HG02870 (cell line): Measurements from ENCODE around the gene KIF3A.
A peak's percentile ranks its signal among the peaks of the same experiment; 100 is the strongest.

Experiments
- ATAC-seq: cut with Tn5 transposase; IDR thresholded peaks from one replicate; pipeline ENCODE4 v1.9.1; 2021; ENCODE audit warnings: mild to moderate bottlenecking, moderate library complexity; ENCODE audit not compliant: unreplicated experiment

Gene KIF3A

DNA sequence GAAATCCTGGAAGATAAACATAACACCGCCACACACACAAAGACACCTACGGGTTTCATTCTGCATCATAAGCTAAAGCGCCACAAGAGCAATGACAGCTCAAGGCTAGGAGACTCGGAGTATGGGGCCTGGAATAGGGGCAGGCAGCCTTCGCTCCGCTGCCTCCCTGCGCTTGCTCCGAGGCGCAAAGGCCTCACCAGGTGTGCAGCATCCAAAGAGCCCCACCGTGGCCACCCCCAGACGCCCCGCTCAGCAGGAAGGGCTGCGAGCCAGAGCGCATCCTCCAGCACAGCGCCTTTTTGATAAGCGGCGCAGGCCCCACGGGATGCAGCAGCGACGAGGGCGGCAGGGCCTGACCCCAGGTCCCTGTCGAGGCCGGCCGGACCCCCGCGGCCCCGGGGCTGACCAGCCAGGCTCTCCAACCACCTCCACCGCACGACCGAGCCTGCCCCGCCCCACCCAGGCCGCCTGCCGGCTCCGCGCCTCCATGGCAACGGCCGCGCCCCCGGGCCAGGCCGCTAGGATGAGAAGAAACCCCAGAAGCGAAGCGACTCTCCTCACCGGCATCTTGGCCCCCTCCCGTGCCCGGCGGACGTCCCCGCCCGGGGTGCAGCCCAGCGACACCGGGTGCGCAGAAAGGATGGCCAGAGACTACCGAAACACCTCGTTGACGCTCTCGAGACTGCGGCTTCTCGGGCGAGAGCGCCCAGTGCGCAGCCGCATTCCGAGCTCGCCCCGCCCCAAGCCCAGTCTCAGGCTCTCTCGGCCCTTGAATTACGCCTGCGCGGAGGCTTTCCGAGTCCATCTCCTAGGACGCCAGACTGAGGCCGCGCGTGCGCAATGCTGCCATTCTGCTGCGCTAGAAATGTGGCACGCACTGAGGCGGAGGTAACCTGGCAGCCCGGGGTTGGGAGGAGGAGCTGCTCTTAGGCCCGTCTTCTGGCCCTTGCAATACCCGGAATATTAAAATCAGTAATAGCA, at the start of gene KIF3A:
KIF3A (minus strand) TSS at position 694 of the 981 bp plus-strand sequence; CDS start at position 567, 127 bp downstream.
- peak; percentile 81 for ATAC-seq

DNA sequence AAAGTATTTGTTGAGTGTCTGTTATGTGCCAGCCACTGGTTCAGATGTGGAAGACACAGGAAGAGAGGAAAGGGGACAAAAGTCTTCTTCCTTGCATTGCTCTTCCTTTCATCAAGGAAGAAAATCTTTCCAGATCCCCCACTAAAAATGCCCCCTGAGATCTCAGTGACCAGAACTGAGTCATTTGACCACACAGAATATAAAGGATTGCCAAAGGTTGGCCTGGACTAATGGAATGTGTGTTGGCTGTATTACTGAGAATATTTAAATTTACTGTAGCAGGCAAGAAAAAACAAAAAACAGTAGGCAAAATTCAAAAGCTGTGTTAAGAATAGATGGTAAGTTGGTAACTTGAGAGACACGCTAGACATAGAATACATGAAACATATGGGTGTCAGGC, 49.7 kb upstream of the KIF3A start:
- ATAC-seq: no peak

DNA sequence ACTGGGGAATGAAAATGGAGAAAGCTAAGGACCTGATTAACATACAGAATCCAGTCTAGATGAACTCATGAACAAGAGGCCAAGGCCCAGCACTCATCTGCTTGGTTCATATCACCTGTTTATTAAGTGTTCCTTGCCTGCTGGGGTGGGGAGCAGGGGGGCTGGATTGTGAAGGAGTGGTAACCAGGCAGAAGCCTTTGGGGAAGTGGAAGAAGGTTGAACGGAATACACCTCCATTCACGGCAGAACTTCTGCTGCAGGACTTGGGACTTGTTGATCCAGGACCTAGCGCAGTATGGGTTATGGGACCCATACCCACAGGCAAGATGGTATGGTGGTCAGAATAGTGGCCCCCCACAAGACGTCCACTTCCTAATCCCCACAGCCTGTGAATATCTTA, 48.5 kb upstream of the KIF3A start:
- no peak for ATAC-seq

DNA sequence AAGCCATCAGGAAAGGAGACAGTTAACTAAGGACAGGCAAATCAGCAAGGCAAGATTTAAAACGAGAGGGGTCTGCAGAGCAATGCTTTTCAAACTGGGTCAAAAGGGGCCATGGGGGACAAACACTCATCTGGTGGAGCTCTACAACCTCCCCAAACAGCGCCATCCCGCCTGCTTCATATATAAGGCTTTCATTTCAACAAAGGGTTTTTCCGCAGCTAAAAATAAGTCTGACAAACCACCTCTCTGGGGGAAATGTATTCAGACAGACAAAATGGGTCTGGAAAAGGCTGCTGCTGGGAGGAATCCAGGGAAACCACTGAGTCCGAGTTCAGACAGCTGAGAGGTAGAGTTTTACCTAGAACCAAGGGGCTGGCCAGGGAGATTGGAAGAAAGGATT, 48.0 kb upstream of the KIF3A start:
- ATAC-seq: no peak

DNA sequence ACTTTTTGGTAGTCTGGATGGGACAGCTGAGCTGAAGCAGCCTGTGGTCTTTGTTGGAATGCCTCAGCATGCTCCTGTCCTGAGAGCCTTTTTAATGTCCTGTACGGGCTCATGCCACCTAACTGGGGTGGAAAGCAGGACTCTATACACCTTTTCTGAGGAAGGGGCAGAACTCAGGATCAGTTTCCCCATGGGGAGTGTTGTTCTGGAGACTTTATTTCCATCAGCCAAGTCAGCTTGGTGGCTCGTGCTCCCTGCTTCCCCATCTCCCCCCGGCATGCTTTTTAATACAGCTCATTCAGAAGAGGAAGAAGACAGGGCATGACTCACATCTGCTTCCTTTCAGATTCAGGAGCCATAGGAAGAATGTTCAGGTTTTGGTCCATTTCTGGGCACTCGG, 44.8 kb upstream of the KIF3A start:
- no peak for ATAC-seq

DNA sequence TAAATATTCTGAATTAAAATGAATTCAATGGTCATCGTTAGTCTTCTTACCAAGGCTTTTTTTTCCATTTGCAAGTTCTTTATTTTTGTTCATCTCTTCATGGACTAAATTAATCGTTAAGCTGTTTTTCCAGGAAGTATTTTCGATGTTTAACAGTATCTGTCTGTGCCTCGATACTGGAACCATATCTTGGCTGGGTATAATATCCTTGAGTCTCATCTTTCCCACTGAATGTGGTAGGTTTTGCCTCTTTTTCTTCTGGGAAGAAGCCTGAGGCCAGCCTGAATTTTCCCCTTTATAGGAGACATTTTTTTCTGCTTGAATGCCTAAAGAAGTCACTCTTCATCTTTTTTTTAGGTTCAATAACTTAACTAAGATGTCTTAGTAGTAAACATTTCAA, 43.7 kb upstream of the KIF3A start:
- no peak for ATAC-seq

DNA sequence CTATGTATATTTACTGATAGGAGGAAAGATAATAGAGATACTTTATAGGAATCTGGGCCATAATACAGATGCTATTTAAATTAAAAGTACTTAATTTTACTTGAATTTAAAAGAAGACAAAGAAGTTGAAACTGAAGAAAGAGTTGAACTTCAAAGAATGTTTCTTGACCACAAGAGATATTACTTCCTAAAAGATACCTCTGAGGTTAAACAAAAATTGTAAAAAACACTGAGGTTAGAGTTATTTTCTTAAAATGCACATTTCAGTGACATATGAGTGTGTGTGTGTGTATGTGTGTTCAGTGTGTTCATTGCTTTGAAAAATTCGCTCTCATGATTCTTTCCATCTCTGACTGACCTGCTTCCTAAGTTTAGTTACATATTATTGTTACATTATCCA, 43.2 kb upstream of the KIF3A start:
- ATAC-seq: no peak

DNA sequence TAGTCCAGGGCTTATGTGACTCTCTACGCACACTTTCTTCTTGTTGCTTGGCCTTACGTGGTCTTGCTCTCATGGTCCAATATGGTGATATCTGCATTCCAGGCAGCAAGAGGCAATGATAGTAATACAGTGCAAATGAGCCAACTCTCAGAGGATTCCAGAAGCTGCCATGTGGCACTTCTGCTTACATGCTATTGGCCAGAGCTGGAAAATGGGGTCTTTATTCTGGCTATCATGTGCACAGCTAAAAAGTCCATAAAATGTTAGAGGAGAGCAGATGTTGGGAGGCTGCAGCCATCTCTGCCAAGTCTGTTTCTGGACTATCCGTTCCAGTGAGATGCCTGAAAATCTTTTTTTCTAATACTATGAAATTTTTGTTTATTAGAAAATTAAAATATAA, 42.6 kb upstream of the KIF3A start:
- ATAC-seq: no peak

DNA sequence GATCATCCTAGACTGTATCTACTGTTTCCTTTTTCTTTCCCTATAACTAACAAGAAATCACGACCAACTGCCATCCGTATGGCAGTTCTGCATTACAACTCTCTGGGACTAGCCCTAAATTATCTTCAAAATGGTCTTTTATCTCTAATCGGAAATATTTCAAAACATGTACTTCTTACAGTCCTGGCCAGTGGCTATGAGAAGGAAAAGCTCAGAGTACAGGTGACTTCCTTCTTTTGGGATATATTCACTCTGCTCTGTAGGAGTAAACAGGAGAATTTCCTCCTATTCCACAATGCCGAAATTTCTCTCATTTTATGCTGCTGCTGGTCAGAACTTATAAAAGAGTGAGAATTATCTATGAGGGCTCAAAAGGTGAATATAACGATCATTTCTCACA, 41.5 kb upstream of the KIF3A start:
- no peak for ATAC-seq

DNA sequence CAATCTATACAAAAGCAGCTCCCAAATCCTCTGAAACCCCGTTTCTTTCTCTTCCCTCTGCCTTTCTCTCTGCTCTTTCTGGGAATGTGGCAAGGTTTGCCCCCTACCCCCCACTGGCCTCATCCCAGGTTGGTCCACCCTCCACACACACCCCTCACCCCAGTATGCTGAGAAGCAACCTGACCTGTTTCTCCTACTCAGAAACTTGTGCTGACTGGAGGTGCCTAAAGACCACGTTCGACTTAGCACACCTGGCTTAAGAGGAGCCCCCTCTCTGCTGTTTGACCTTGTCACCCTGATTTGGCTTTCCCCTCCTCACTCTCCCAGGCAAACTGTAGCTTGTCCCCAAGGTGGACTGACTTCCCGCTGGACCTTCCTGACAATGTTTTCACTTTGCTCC, 40.8 kb upstream of the KIF3A start:
- ATAC-seq: no peak

DNA sequence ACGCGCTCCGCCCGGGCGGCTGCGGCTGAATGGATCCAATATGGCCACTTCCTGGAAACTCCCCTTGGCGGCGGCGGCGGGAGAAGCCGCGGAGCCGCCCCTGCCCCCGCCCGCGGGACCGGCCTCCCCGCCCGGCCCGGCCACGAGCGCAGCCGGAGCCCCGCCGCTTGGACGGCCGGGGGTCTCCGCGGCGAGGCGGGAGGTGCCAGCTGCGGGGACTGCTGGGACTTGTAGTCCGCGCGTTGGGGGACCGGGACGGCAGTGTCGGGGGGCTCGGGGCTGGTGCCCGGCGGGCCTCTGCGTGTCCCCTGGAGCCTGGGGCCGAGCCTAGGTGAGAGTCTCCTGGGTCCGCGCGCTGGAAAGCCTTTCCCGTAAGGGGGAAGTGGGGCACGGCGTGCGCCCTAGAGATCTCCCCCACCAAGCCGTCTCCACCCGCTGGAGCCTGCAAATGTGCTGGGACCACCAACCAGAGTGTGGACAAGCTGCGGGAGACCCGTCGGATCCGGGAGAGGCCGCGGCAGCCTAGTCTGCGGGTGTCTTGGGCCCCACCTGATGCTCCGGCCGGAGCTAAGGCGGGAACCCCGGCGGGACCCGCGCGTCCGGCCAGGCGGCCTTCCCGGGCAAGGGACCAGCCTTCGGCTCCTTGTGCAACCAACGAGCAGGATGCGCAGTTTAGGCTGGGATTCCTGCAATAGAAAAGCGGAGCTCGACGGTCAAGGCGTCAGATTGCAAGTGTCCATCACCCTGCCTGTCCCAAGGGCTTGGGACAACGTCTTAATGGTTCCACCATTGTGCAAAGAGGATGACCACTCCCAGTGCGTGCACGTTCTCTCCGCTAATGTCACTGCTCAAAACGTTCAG, 40.1 kb upstream of the KIF3A start, which contains the start of gene SEPTIN8:
SEPTIN8 (minus strand) TSS at position 31 of the 861 bp plus-strand sequence. CDS start 102 bp downstream, outside the sequence.
- ATAC-seq: peak; percentile 50

DNA sequence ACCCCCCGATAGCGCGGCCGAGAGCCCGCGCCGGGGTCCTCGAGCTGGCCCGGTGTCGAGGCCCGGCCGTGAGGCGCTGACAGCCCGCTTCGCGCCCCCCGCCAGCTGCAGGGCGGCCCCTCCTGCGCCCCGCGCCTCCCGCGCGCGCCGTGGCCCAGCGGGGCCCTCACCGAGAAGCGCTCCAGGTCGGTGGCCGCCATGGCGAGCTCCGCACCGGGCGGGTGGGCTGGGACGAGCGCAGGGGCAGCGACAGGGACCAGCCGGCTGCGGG, 39.5 kb upstream of the KIF3A start:
- no peak for ATAC-seq

DNA sequence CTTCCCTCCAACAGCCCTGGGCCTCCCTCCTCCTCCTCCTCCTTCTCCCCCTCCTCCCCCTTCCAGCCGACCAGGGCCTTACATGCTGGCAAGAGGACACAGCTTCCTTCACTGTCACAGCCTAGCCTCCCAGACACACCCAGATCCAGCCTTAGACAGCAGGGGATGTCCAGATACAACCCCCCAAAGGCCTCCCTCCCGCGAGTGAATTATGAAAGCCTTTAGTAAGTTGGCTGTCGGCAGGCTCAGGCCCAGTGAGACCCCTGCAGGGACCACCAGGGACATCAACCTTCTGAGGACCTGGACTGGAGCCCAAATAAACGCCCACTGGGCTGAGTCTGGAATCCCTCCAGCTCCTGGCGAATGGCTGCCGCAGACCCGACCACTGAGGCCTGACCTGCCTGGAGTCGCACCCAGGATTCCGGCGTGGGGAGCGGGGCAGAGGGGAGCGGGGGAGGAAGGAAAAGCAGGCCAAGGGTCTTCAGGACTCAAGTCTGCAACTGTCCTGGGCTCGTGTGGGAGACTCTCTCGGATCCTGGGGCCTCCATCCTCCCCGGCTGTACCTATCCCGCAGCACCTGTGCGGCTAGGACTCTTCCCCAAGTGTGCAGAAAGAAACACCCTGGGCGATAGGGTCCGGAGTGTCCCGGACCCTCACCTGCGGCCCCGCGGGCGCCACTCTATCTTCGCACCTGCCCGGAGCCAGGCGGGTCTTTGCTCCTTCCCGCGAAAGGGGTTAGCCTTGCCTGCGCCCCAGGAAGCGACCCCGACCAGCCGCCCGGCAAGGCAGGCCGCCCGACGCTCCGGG, 39.0 kb upstream of the KIF3A start:
- peak; percentile 8 for ATAC-seq

DNA sequence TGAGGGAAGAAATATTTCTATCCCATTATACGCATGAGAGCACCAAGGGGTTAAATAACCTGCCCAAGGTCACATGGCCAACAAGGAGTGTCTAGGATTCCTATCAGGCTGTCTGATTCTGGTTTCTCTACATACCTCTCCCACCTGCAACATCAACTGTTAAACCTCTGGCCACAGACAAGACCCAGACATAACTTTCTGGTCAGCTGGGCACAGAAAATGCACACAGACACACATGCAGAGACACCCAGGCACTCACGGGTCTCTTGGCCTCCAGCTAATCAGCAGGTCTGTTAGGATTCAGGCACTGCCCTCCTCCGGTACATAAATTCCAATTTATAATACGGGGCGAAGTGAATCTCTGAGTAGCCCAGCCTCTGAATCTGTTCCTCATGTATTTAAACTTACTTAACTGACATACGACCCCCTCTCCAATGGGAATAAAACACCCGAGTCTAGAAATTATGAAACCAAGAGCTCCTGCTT, 38.2 kb upstream of the KIF3A start:
- ATAC-seq: no peak

DNA sequence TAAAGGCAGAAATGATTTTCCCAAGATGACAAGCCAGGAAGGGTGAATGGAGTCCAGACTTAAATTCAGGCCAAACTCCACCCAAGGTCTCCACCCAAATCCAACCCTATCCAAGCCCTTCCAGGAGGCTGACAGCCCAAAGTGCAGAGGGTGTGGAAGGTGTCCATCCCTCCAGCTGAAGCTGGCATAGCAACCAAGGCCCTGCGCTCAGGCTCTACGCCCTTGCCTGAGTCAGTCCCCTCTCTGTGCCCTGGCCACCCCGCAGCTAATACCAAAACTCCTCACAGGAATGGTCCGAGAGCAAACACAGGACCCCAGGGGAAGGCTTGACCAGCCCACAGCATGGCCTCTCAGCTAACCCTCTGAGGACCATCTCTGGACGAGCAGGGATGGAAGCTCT, 37.5 kb upstream of the KIF3A start:
- no peak for ATAC-seq

DNA sequence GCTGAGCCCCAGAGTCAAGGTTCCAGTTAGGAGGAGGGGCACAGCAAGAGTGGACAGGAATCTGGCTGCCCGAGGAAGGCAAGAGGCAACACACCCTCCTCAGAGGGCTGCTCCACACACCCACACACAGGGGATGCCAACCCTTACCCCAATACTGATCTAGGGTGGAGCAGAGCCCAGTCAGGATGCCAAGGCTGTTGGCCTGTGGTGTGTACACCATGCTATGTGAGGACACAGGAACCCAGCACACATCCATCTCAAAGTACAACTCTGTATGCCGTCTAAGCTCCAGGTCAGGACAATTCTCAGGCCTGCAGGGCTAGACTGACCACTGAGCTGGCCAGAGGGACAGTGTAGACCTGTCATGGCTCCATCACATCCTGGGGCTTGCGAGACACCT, 37.1 kb upstream of the KIF3A start:
- no peak for ATAC-seq

DNA sequence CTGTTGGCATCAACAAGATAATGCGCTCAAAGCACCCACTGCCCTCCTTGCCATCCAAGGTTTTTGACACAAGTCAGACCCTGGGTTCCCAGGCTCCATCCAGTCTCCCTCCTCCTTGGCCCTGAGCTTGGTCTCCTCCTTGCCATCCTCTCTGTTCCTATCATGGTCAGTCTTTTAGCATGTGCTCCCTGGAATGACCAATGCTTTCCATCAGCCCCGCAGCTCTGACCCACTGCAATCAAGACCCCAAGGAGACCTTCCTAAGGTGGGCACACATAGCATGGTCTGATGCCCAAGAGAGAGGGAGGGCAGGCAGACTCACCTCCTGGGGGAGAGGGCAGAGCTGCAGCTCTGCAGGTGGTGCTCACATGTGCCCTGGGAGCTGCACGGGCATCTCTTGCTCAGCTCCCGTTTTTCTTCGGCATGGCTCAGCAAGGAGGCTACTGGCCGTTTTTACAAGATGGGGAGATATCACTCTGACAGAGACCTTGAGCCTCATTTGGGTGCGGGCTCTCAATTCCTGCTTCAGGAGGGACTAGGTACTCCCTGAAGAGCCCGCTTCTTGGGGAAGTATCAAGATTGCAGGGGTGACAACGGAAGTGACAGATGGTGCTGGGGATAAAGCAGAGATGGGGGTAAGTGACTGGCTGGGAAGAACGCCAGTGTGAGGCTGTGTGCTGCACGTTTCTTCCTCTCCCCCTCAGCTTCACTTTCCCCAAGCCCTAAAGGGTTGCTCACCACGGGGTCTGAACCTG, 36.4 kb upstream of the KIF3A start:
- ATAC-seq: no peak

DNA sequence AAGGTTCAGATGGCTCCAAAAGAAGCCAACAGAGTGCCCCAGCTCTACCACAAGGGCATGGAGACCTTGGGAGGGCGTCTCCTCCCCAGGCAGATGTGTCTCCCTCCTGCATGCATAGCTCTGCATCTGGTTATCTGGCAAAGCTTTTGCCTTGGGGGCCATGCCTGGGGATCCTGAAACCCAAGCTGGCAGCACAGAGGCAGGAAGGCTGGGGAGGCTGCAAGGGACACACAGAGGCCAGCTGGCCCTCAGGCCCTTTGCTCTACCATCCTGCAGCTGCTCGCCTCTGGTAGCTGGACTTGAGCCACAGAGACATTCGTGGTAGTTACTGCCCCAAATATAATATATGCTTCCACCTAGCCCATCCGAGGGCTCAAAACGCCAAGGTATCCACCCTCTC, 35.8 kb upstream of the KIF3A start:
- no peak for ATAC-seq

DNA sequence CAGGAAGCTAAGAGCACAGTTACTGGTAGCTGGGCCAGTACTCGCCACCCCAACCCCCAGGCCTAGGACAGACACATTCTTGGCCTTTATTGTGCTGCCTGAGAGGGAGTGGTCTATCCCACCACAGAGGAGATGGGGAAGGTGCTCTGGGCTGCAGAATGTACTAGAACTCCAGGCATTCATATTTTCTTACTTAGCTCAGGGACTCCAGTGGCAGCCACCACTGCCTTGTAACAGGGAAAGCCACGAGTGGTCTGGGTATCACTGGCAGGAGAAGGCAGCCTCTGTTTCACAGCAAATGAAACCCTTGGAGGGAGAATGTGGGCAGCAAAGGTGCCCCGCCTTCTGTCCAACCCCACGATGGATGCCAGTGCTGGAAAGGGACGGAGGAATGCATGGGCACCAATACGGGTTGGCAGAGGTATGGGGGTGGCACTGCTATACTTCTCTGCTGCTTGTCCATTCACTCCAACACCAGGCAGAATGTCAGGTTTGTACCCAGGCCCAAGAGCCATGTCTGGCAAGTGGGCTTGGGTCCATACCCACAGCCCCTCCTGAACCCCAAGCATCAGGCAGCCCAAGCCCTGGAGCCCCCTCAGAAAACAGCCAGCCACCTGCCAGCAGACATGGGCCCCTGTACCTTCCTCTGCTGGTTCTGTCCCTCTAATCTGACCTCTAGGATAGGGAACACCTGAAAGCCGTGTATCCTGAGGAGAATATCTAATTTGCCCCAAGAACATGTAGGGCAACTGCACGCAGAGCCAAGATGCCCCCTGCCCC, 35.1 kb upstream of the KIF3A start:
- no peak for ATAC-seq
